CD4-positive, alpha-beta T cell (primary cell): ENCODE measurements around the gene C2orf92. TPM values are rescaled to one million over a fixed set of nuclear protein-coding genes. Genes with fewer than 3 reads are reported as not detected.
A peak's percentile ranks its signal among the peaks of the same experiment; 100 is the strongest.

Experiments
- ATAC-seq: fragments of 200-7000 bp; cut with Tn5 transposase; one replicate; pipeline ENCODE4 v1.10.0; 2022; ENCODE audit warnings: mild to moderate bottlenecking; ENCODE audit not compliant: poor library complexity
- CTCF ChIA-PET: fragments of 350-600 bp; sonication (Branson Sonifier 250); formaldehyde crosslinking; loops from one replicate; lab custom pipeline; 2021; ENCODE audit warnings: antibody characterized with exemption, inconsistent platforms; lab: Charles Lee
- POLR2A ChIA-PET: fragments of 350-600 bp; sonication (Branson Sonifier 250); formaldehyde crosslinking; loops from one replicate; lab custom pipeline; 2021; ENCODE audit warnings: antibody characterized with exemption, inconsistent platforms; lab: Charles Lee
- DNase-seq, 14 experiments: peaks; one replicate each; pipeline ENCODE4 v3.0.0-alpha.2; 2013 to 2020; ENCODE audit warnings: mixed read lengths in 2 of 14
- H3K27ac ChIP-seq, 2 donors: one replicate each; pipeline versions ENCODE4 v1.5.1 to v1.7.0; 2013; ENCODE audit warnings: low read length in 2 of 2, low read depth in 1 of 2, mild to moderate bottlenecking in 1 of 2
- H3K27me3 ChIP-seq, 2 experiments: 1 replicate in 1 of 2; 2 replicates in 1 of 2; pipeline versions ENCODE4 v1.6.1 to v1.7.0; 2013; ENCODE audit warnings: low read length in 2 of 2, control low read depth in 1 of 2, mild to moderate bottlenecking in 1 of 2, moderate library complexity in 1 of 2; ENCODE audit not compliant: insufficient read depth in 2 of 2, control insufficient read depth in 1 of 2
- H3K36me3 ChIP-seq: one replicate; pipeline ENCODE4 v1.6.1; 2013; ENCODE audit warnings: low read length, control low read depth; ENCODE audit not compliant: insufficient read depth
- H3K4me1 ChIP-seq: one replicate; pipeline ENCODE4 v1.6.1; 2013; ENCODE audit warnings: low read length, control low read depth; ENCODE audit not compliant: insufficient read depth
- H3K4me3 ChIP-seq: one replicate; pipeline ENCODE4 v1.5.1; 2013; ENCODE audit warnings: mild to moderate bottlenecking, low read length, moderate library complexity
- H3K9me3 ChIP-seq, 2 experiments: 1 replicate in 1 of 2; 2 replicates in 1 of 2; pipeline versions ENCODE4 v1.6.1 to v1.7.0; 2013; ENCODE audit warnings: low read length in 2 of 2, mild to moderate bottlenecking in 2 of 2, control low read depth in 1 of 2, moderate library complexity in 1 of 2; ENCODE audit not compliant: control insufficient read depth in 1 of 2, insufficient read depth in 1 of 2
- H3K27ac Mint-ChIP-seq: one replicate; pipeline ENCODE4 v1.8.0; 2020; ENCODE audit warnings: mixed read lengths
- H3K27me3 Mint-ChIP-seq: one replicate; pipeline ENCODE4 v1.8.0; 2021; ENCODE audit warnings: mixed read lengths
- H3K36me3 Mint-ChIP-seq: one replicate; pipeline ENCODE4 v1.8.0; 2021; ENCODE audit warnings: low read depth, mixed read lengths
- H3K4me1 Mint-ChIP-seq: one replicate; pipeline ENCODE4 v1.8.0; 2021; ENCODE audit warnings: low read depth, mixed read lengths
- H3K4me3 Mint-ChIP-seq: one replicate; pipeline ENCODE4 v1.8.0; 2020; ENCODE audit warnings: mild to moderate bottlenecking, mixed read lengths
- H3K9me3 Mint-ChIP-seq: one replicate; pipeline ENCODE4 v1.8.0; 2020; ENCODE audit warnings: mixed read lengths
- intact Hi-C, 2 experiments: fragments of 100-400 bp; cut with DNase I in 1 of 2; cut with micrococcal nuclease in 1 of 2; formaldehyde crosslinking; loops; one replicate each; pipeline versions ENCODE4 v1.15.1 to v1.9.0; 2023 to 2025; cut with DNase I, micrococcal nuclease
- total RNA-seq, 174 experiments: library from RNA in 2 of 174; stranded (reverse) in 2 of 174; gene quantifications; one replicate each; pipeline ENCODE4 v1.2.3 and lab custom pipeline; 2021 to 2026
- TF ChIP-seq, protein P1 (sequence below): fragments of 200-600 bp; IDR thresholded peaks from one replicate; pipeline ENCODE4 v1.8.0; 2022; ENCODE audit warnings: antibody characterized with exemption, mild to moderate bottlenecking

Gene C2orf92
- total RNA-seq, 2 experiments from 2014 or later, result 12.4 to 13.4 TPM

DNA sequence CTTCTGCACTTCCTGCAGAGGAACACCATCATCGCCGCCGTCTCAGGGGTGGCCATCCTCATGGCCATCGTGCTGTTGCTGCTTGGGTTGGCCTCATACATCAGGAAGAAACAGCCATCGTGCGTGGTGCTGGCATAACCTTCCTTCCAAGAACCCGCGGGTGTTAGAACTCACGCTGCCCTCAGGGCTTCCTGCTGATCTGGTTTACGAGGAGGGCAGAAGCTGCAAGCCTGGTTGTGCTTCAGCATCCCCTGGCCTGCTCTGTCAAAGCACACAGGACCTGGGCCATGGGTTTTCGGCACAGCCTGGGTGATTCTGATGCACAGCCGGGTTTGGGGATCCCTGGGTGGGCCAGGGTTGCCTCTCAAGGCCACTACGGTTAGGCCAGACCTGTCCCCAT lies 31.7 kb downstream of the C2orf92 start:
- Mint-ChIP-seq H3K9me3 (no peaks in the 10 kb centered on the region), H3K27ac (no peak overlapping the region), H3K4me1 (peaks cover 11% of the 10 kb centered on the region), H3K4me3 (no peak overlapping the region), H3K27me3 (peaks cover 4% of the 10 kb centered on the region), H3K36me3 (no peaks in the 10 kb centered on the region)
- ChIA-PET CTCF (interaction anchor here (1.6 to 6.2 kb wide), 2 partner anchors 110 to 111 kb away, joined by 5 to 108 read pairs; partner anchors contain the start of gene ANKRD36B), POLR2A (interaction anchor here (1.6 kb wide), 1 partner anchor 37 kb away, joined by 7 read pairs; the partner anchor contains the start of gene ACTR1B)
- peaks cover 2% of the 10 kb centered on the region for H3K4me1 ChIP-seq
- no peak for ATAC-seq
- H3K4me3 ChIP-seq, result no peak overlapping the region
- H3K27ac ChIP-seq, result no peak overlapping the region
- intact Hi-C loops, result loop anchor here in 1 of 2 experiments (2.0 kb wide), 1 partner anchor 684 kb away; no protein-coding TSS in a partner anchor
- no peaks in the 10 kb centered on the region for H3K36me3 ChIP-seq
- TF ChIP-seq, protein P1, sequence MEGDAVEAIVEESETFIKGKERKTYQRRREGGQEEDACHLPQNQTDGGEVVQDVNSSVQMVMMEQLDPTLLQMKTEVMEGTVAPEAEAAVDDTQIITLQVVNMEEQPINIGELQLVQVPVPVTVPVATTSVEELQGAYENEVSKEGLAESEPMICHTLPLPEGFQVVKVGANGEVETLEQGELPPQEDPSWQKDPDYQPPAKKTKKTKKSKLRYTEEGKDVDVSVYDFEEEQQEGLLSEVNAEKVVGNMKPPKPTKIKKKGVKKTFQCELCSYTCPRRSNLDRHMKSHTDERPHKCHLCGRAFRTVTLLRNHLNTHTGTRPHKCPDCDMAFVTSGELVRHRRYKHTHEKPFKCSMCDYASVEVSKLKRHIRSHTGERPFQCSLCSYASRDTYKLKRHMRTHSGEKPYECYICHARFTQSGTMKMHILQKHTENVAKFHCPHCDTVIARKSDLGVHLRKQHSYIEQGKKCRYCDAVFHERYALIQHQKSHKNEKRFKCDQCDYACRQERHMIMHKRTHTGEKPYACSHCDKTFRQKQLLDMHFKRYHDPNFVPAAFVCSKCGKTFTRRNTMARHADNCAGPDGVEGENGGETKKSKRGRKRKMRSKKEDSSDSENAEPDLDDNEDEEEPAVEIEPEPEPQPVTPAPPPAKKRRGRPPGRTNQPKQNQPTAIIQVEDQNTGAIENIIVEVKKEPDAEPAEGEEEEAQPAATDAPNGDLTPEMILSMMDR, result no peak
- H3K9me3 ChIP-seq, result no peaks in the 10 kb centered on the region
- peak in 1 of 14 experiments; percentile 6 for DNase-seq
- H3K27me3 ChIP-seq, result no peaks in the 10 kb centered on the region

DNA sequence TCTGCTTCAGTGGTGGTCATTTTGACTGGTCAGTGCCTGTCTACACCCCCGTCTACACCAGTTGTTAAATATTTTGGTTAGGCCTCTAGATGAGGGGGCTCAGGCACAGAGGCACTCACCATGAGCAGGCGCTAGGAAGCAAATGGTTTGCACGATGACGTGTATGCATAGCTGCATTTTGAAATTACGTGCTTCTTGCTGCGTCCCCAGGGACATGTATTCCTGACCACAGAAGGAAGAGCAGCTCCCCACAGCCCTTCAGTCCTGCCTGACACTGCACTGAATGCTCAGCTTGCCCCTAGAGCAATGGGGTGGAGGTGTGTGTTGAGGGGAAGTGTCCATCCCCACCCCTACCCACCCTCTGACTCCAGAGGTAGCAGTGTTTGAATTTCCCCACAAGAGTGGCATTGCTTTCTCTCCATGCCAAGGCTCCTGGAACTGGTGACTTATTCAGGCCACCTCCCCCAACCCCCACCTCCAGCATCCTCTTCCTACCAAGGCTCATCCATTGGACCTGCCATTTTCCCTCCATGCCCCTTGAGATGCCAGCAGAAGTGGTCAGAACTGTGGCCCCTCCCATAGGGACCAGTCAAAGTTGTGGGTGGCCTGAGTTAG lies 32.4 kb downstream of the C2orf92 start:
- Histone ChIP-seq H3K27ac (no peak overlapping the region), H3K4me1 (peaks cover under 1% of the 10 kb centered on the region), H3K36me3 (no peaks in the 10 kb centered on the region), H3K9me3 (no peaks in the 10 kb centered on the region), H3K27me3 (no peaks in the 10 kb centered on the region), H3K4me3 (no peak overlapping the region)
- H3K4me1 Mint-ChIP-seq, result peaks cover 11% of the 10 kb centered on the region
- no peak overlapping the region for H3K4me3 Mint-ChIP-seq
- ChIA-PET POLR2A (no interaction called here), CTCF (interaction anchor here (1.6 kb wide), 1 partner anchor 111 kb away, joined by 5 read pairs; no protein-coding TSS in a partner anchor)
- peaks cover 4% of the 10 kb centered on the region for H3K27me3 Mint-ChIP-seq
- H3K27ac Mint-ChIP-seq, result no peak overlapping the region
- DNase-seq (no peak), ATAC-seq (no peak)
- TF ChIP-seq, protein P1, result no peak
- H3K36me3 Mint-ChIP-seq, result no peaks in the 10 kb centered on the region
- intact Hi-C loops, result loop anchor here in 1 of 2 experiments (2.0 kb wide), 1 partner anchor 683 kb away; no protein-coding TSS in a partner anchor
- no peaks in the 10 kb centered on the region for H3K9me3 Mint-ChIP-seq

DNA sequence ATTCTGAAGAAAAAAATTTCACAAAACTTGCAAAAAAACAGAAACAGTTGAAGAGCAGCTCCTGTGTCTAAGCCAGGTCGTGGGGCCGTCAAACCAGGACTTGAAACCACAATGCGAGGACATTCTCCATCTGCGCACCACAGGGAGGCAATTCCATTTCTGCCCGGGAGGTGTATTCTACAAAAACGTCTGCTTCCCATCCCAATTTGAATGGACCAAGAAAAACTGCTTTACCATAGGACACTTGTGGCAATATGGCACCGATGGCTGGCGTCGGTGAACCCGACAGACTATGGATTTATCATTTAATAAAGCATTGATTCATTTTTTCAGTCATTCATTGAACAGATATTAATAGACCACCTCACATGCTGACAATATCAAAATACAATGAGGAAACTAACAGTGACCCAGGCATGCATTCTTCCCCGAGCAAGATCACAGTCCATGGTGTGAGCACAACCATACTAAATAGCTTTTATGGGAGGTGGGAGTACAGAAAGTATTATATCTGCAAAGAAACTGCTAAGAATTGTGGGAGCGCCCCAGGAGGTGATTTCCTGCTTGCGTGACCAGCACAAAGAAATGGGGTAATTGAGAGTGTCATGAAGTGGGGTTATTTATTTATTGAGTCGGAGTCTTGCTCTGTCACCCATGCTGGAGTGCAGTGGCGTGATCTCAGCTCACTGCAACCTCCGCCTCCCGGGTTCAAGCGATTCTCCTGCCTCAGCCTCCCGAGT lies 33.4 kb downstream of the C2orf92 start:
- H3K36me3 Mint-ChIP-seq, result no peaks in the 10 kb centered on the region
- intact Hi-C loops, result no loop called here
- CTCF ChIA-PET, result interaction anchor here (1.6 kb wide), 1 partner anchor 112 kb away, joined by 5 read pairs; no protein-coding TSS in a partner anchor
- H3K4me3 ChIP-seq, result no peak overlapping the region
- H3K4me1 ChIP-seq, result no peaks in the 10 kb centered on the region
- H3K27me3 ChIP-seq, result no peaks in the 10 kb centered on the region
- no peak overlapping the region for H3K4me3 Mint-ChIP-seq
- H3K36me3 ChIP-seq, result no peaks in the 10 kb centered on the region
- H3K4me1 Mint-ChIP-seq, result peaks cover 6% of the 10 kb centered on the region
- H3K27ac Mint-ChIP-seq, result no peak overlapping the region
- DNase-seq (no peak), ATAC-seq (no peak)
- no peak overlapping the region for H3K27ac ChIP-seq
- no peaks in the 10 kb centered on the region for H3K27me3 Mint-ChIP-seq
- TF ChIP-seq, protein P1, result no peak
- H3K9me3 Mint-ChIP-seq, result no peaks in the 10 kb centered on the region
- POLR2A ChIA-PET, result interaction anchor here (1.0 kb wide), 1 partner anchor 11 kb away, joined by 3 read pairs; the partner anchor contains the start of gene ZAP70
- no peaks in the 10 kb centered on the region for H3K9me3 ChIP-seq
